HepG2 (cell line): ENCODE measurements around the gene HOXA7. TPM values are rescaled to one million over a fixed set of nuclear protein-coding genes. Genes with fewer than 3 reads are reported as not detected.
A peak's percentile ranks its signal among the peaks of the same experiment; 100 is the strongest.

Experiments used
- EEA1 ChIP-seq: sonication (generic); formaldehyde crosslinking; IDR thresholded peaks from 2 replicates; pipeline ENCODE4 v1.5.1; 2020; ENCODE audit warnings: mild to moderate bottlenecking, missing genetic modification reagents, borderline replicate concordance
- HNF4A ChIP-seq: sonication (generic); formaldehyde crosslinking; IDR thresholded peaks from 2 replicates; pipeline ENCODE4 v1.4.0; 2020; ENCODE audit warnings: missing genetic modification reagents
- HOXA5 ChIP-seq: sonication (generic); formaldehyde crosslinking; IDR thresholded peaks from 2 replicates; pipeline ENCODE4 v1.4.0; 2020; ENCODE audit warnings: missing genetic modification reagents
- IRF1 ChIP-seq: sonication (generic); formaldehyde crosslinking; IDR thresholded peaks from 2 replicates; pipeline ENCODE4 v1.4.0; 2020; ENCODE audit warnings: low read depth, mild to moderate bottlenecking, missing genetic modification reagents
- IRX3 ChIP-seq: sonication (generic); formaldehyde crosslinking; IDR thresholded peaks from 2 replicates; pipeline ENCODE4 v1.8.1; 2023; ENCODE audit warnings: mild to moderate bottlenecking, low read depth, missing genetic modification reagents, borderline replicate concordance
- KAT7 ChIP-seq: IDR thresholded peaks from 2 replicates; pipeline ENCODE4 v1.6.1; 2018; ENCODE audit warnings: borderline replicate concordance, missing compliant biosample characterization
- MED8 ChIP-seq: sonication (generic); formaldehyde crosslinking; IDR thresholded peaks from 2 replicates; pipeline ENCODE4 v1.8.1; 2023; ENCODE audit warnings: mild to moderate bottlenecking, missing genetic modification reagents; ENCODE audit not compliant: insufficient replicate concordance
- MEIS2 ChIP-seq: sonication (generic); formaldehyde crosslinking; IDR thresholded peaks from 2 replicates; pipeline ENCODE4 v1.9.0; 2021; ENCODE audit warnings: mild to moderate bottlenecking, missing genetic modification reagents
- NCOA1 ChIP-seq: sonication (generic); formaldehyde crosslinking; IDR thresholded peaks from 2 replicates; pipeline ENCODE4 v1.9.0; 2021; ENCODE audit warnings: missing genetic modification reagents
- SCMH1 ChIP-seq: sonication (generic); formaldehyde crosslinking; IDR thresholded peaks from 2 replicates; pipeline ENCODE4 v1.9.0; 2021; ENCODE audit warnings: missing genetic modification reagents, mild to moderate bottlenecking, borderline replicate concordance
- TBL1XR1 ChIP-seq: fragments of 150-350 bp; IDR thresholded peaks from 2 replicates; pipeline ENCODE4 v1.6.1; 2014; ENCODE audit warnings: borderline replicate concordance, low read length; ENCODE audit not compliant: partially characterized antibody
- ZFP36L1 ChIP-seq: sonication (generic); formaldehyde crosslinking; IDR thresholded peaks from 2 replicates; pipeline ENCODE4 v1.8.0; 2022; ENCODE audit warnings: mild to moderate bottlenecking, missing genetic modification reagents, moderate library complexity
- ZFP41 ChIP-seq: sonication (generic); formaldehyde crosslinking; IDR thresholded peaks from 2 replicates; pipeline ENCODE4 v1.4.0; 2020; ENCODE audit warnings: mild to moderate bottlenecking, missing genetic modification reagents, borderline replicate concordance
- ZNF232 ChIP-seq: sonication (generic); formaldehyde crosslinking; IDR thresholded peaks from 2 replicates; pipeline ENCODE4 v1.4.0; 2020; ENCODE audit warnings: missing genetic modification reagents, borderline replicate concordance
- ZNF275 ChIP-seq: sonication (generic); formaldehyde crosslinking; IDR thresholded peaks from 2 replicates; pipeline ENCODE4 v1.8.0; 2022; ENCODE audit warnings: missing genetic modification reagents, mild to moderate bottlenecking, inconsistent platforms, borderline replicate concordance
- ZNF615 ChIP-seq: sonication (generic); formaldehyde crosslinking; IDR thresholded peaks from 2 replicates; pipeline ENCODE4 v1.5.0; 2020; ENCODE audit warnings: mild to moderate bottlenecking, missing genetic modification reagents, borderline replicate concordance
- ZNF644 ChIP-seq: IDR thresholded peaks from 2 replicates; pipeline ENCODE4 v1.6.1; 2016; ENCODE audit warnings: low read depth
- polyA plus RNA-seq, 8 experiments: library from polyadenylated mRNA; depleted of rRNA in 3 of 8; stranded (reverse) in 7 of 8; unstranded in 1 of 8; fragments of >200 nt; fragmentation: Illumina TruSeq in 4 of 8; extraction: Trizol in 4 of 8; gene quantifications; 2 replicates each; pipeline versions ENCODE4 v1.2.1 to v1.2.3, GENCODE V29; 2011 to 2016; ENCODE audit warnings: low read depth in 4 of 8, missing spikeins in 1 of 8, mixed read lengths in 1 of 8; ENCODE audit not compliant: insufficient read depth in 1 of 8
- total RNA-seq, 5 experiments: library from RNA; depleted of rRNA; stranded (reverse); fragments of >200 nt; fragmentation: Illumina TruSeq; extraction: Trizol; gene quantifications; 2 replicates each; pipeline ENCODE4 v1.2.3, GENCODE V29; 2016; ENCODE audit warnings: low read depth in 1 of 5
- TF ChIP-seq, protein P1 (sequence below): IDR thresholded peaks from 2 replicates; pipeline ENCODE4 v1.6.1; 2012; ENCODE audit warnings: low read depth, low read length, improper control_type of control experiment
- TF ChIP-seq, protein P2 (sequence below): sonication (generic); formaldehyde crosslinking; IDR thresholded peaks from 2 replicates; pipeline ENCODE4 v1.4.0; 2020; ENCODE audit warnings: mild to moderate bottlenecking, low read depth, missing genetic modification reagents
- TF ChIP-seq, protein P3 (sequence below): sonication (generic); formaldehyde crosslinking; IDR thresholded peaks from 2 replicates; pipeline ENCODE4 v1.4.0; 2020; ENCODE audit warnings: missing genetic modification reagents

The HOXA7 gene
- total and polyA plus RNA-seq, 2 of the 13 experiments (the other 11 are each of a cell fraction or from before 2014, with no cell fraction given): 0.05 TPM; not detected in 1

GRCh38 chr7:27150568-27151340 lies 5.7 kb downstream of the HOXA7 start (continued):
- TF ChIP-seq, protein P1, sequence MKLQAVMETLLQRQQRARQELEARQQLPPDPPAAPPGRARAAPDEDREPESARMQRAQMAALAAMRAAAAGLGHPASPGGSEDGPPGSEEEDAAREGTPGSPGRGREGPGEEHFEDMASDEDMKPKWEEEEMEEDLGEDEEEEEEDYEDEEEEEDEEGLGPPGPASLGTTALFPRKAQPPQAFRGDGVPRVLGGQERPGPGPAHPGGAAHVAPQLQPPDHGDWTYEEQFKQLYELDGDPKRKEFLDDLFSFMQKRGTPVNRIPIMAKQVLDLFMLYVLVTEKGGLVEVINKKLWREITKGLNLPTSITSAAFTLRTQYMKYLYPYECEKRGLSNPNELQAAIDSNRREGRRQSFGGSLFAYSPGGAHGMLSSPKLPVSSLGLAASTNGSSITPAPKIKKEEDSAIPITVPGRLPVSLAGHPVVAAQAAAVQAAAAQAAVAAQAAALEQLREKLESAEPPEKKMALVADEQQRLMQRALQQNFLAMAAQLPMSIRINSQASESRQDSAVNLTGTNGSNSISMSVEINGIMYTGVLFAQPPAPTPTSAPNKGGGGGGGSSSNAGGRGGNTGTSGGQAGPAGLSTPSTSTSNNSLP: peak; percentile 94
- no peak for TF ChIP-seq ZNF275 (CRISPR knock-in tag)
- TF ChIP-seq SCMH1 (CRISPR knock-in tag): no peak
- TF ChIP-seq MEIS2 (CRISPR knock-in tag): no peak
- no peak for TF ChIP-seq ZNF615 (CRISPR knock-in tag)
- TF ChIP-seq NCOA1 (CRISPR knock-in tag): no peak; the same call in 1 of the 2 replicates
- no peak for TF ChIP-seq TBL1XR1
- no peak for TF ChIP-seq ZNF644
- peak; percentile 59 for TF ChIP-seq KAT7 (CRISPR knock-in tag)
- no peak for TF ChIP-seq ZFP41 (CRISPR knock-in tag)
- TF ChIP-seq HOXA5 (CRISPR knock-in tag): peak; percentile 37; the same call in 1 of the 2 replicates
- no peak for TF ChIP-seq ZFP36L1 (CRISPR knock-in tag)
- no peak for TF ChIP-seq ZNF232 (CRISPR knock-in tag)
- TF ChIP-seq, protein P2, sequence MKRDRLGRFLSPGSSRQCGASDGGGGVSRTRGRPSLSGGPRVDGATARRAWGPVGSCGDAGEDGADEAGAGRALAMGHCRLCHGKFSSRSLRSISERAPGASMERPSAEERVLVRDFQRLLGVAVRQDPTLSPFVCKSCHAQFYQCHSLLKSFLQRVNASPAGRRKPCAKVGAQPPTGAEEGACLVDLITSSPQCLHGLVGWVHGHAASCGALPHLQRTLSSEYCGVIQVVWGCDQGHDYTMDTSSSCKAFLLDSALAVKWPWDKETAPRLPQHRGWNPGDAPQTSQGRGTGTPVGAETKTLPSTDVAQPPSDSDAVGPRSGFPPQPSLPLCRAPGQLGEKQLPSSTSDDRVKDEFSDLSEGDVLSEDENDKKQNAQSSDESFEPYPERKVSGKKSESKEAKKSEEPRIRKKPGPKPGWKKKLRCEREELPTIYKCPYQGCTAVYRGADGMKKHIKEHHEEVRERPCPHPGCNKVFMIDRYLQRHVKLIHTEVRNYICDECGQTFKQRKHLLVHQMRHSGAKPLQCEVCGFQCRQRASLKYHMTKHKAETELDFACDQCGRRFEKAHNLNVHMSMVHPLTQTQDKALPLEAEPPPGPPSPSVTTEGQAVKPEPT: no peak
- TF ChIP-seq, protein P3, sequence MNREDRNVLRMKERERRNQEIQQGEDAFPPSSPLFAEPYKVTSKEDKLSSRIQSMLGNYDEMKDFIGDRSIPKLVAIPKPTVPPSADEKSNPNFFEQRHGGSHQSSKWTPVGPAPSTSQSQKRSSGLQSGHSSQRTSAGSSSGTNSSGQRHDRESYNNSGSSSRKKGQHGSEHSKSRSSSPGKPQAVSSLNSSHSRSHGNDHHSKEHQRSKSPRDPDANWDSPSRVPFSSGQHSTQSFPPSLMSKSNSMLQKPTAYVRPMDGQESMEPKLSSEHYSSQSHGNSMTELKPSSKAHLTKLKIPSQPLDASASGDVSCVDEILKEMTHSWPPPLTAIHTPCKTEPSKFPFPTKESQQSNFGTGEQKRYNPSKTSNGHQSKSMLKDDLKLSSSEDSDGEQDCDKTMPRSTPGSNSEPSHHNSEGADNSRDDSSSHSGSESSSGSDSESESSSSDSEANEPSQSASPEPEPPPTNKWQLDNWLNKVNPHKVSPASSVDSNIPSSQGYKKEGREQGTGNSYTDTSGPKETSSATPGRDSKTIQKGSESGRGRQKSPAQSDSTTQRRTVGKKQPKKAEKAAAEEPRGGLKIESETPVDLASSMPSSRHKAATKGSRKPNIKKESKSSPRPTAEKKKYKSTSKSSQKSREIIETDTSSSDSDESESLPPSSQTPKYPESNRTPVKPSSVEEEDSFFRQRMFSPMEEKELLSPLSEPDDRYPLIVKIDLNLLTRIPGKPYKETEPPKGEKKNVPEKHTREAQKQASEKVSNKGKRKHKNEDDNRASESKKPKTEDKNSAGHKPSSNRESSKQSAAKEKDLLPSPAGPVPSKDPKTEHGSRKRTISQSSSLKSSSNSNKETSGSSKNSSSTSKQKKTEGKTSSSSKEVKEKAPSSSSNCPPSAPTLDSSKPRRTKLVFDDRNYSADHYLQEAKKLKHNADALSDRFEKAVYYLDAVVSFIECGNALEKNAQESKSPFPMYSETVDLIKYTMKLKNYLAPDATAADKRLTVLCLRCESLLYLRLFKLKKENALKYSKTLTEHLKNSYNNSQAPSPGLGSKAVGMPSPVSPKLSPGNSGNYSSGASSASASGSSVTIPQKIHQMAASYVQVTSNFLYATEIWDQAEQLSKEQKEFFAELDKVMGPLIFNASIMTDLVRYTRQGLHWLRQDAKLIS: no peak
- 0 out of 2 replicates have a peak, but pooled peaks have one; percentile 62 for TF ChIP-seq EEA1
- TF ChIP-seq MED8: no peak
- no peak for TF ChIP-seq HNF4A (CRISPR knock-in tag)
- TF ChIP-seq IRX3 (CRISPR knock-in tag): no peak
- TF ChIP-seq IRF1 (CRISPR knock-in tag): no peak
